GM10847 (cell line): ENCODE results near the gene CDK2.

ENCODE experiments used
- POLR2A ChIP-seq: IDR thresholded peaks from 2 replicates; pipeline ENCODE4 v1.6.1; 2011; ENCODE audit not compliant: insufficient read length; ENCODE audit errors: extremely low read depth

CDK2 gene

DNA sequence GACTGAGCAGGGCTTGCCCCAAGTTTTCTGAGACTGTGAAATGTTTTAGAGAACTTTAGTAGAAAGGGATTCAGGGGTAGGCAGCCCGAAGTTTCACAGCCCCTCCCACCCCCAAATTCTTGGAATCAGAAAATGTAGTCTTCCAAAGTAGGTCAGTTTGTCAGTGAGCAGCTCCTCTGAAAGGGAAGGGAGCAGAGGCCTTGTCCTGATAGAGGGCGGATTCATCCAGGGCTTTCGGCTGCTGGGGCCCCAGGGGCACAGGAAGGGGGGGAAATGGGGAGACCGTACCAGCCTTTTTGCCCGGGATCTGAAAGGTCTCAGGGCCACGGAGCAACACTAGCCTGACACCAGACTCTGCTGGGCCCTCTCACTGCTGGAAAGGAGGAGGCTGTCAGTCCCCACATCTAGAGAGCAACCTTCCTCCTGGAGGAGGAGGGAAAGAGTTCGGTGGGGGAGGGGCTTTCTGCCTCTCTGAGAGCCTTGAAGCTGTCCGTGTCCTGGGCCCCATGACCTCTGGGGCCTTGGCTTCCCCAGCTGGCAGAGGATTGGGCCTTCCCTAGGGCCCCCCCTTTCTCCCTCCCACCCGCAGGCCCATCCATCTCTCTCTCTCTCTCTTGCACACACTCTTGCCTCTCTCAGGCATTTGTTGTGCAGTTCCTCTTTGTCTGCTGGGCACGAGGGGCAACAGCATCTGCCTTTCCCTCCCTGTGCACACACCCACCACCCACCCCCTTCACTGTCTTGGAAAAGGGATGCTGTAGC, 54.0 kb downstream of the CDK2 start, which contains the start of gene IKZF4:
Gene IKZF4, plus strand, starts transcription at position 621 of the 762 bp plus-strand sequence. CDS start 451 bp downstream, outside the sequence.
- TF ChIP-seq POLR2A: no peak

GRCh38 chr12:56021889-56022497, 55.4 kb downstream of the CDK2 start:
- TF ChIP-seq POLR2A: no peak
